Parathyroid adenoma (tissue), 2 donors: Measurements from ENCODE around the gene CREB3.

Source experiments
- H2AFZ ChIP-seq: fragments of 300-600 bp; sonication (generic); one replicate; pipeline ENCODE4 v1.7.0; 2017; ENCODE audit warnings: antibody characterized with exemption, mild to moderate bottlenecking
- H3K27ac ChIP-seq: fragments of 300-600 bp; sonication (generic); one replicate; pipeline ENCODE4 v1.7.0; 2017
- H3K27me3 ChIP-seq: fragments of 300-600 bp; sonication (generic); one replicate; pipeline ENCODE4 v1.7.0; 2017; ENCODE audit warnings: low read length; ENCODE audit not compliant: control insufficient read depth, insufficient read depth
- H3K36me3 ChIP-seq: fragments of 300-600 bp; sonication (generic); one replicate; pipeline ENCODE4 v1.7.0; 2017; ENCODE audit warnings: low read length; ENCODE audit not compliant: control insufficient read depth, insufficient read depth
- H3K4me1 ChIP-seq: fragments of 300-600 bp; sonication (generic); one replicate; pipeline ENCODE4 v1.7.0; 2017; ENCODE audit warnings: control low read depth
- H3K4me2 ChIP-seq: fragments of 300-600 bp; sonication (generic); one replicate; pipeline ENCODE4 v1.7.0; 2017; ENCODE audit warnings: low read length
- H3K4me3 ChIP-seq: fragments of 300-600 bp; sonication (generic); one replicate; pipeline ENCODE4 v1.7.0; 2017; ENCODE audit warnings: low read depth, low read length
- H3K79me2 ChIP-seq: fragments of 300-600 bp; sonication (generic); one replicate; pipeline ENCODE4 v1.7.0; 2017; ENCODE audit warnings: control low read depth
- H3K9ac ChIP-seq: fragments of 300-600 bp; sonication (generic); one replicate; pipeline ENCODE4 v1.7.0; 2017; ENCODE audit warnings: mild to moderate bottlenecking
- H3K9me3 ChIP-seq: fragments of 300-600 bp; sonication (generic); one replicate; pipeline ENCODE4 v1.7.0; 2017; ENCODE audit warnings: low read length; ENCODE audit not compliant: control insufficient read depth
- TF ChIP-seq, protein P1 (sequence below): fragments of 300-600 bp; sonication (generic); IDR thresholded peaks from one replicate; pipeline ENCODE4 v1.7.0; 2017; ENCODE audit warnings: antibody characterized with exemption, mild to moderate bottlenecking
- donor health status: primary hyperparathyroidism.

Gene CREB3

DNA sequence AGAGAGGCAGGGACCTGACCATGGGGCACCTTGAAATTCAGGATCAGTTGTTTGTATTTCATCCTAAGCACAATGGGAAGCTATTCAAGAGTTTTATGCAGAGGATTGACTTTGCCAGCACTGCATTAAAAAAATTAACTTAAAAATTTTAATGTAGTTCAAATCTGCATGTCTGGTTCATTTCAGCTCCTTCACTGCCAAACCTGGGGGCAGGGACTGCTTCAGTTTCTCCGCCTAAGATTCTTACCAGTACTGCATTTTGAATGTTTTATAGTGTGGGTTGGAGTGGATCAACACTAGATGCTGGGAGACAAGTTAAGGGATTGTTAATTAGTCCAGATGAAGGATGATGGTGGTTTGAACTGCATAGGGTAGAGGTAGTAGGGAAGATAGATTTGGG, 37.3 kb downstream of the CREB3 start:
- Histone ChIP-seq H3K4me2 (no peak overlapping the region), H3K79me2 (peaks cover 16% of the 10 kb centered on the region), H3K27me3 (no peaks in the 10 kb centered on the region), H3K27ac (no peak overlapping the region), H3K36me3 (no peaks in the 10 kb centered on the region), H2AFZ (no peak overlapping the region), H3K9me3 (no peaks in the 10 kb centered on the region), H3K9ac (no peak overlapping the region), H3K4me1 (peaks cover 2% of the 10 kb centered on the region), H3K4me3 (no peak overlapping the region)
- TF ChIP-seq, protein P1, sequence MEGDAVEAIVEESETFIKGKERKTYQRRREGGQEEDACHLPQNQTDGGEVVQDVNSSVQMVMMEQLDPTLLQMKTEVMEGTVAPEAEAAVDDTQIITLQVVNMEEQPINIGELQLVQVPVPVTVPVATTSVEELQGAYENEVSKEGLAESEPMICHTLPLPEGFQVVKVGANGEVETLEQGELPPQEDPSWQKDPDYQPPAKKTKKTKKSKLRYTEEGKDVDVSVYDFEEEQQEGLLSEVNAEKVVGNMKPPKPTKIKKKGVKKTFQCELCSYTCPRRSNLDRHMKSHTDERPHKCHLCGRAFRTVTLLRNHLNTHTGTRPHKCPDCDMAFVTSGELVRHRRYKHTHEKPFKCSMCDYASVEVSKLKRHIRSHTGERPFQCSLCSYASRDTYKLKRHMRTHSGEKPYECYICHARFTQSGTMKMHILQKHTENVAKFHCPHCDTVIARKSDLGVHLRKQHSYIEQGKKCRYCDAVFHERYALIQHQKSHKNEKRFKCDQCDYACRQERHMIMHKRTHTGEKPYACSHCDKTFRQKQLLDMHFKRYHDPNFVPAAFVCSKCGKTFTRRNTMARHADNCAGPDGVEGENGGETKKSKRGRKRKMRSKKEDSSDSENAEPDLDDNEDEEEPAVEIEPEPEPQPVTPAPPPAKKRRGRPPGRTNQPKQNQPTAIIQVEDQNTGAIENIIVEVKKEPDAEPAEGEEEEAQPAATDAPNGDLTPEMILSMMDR: no peak

DNA sequence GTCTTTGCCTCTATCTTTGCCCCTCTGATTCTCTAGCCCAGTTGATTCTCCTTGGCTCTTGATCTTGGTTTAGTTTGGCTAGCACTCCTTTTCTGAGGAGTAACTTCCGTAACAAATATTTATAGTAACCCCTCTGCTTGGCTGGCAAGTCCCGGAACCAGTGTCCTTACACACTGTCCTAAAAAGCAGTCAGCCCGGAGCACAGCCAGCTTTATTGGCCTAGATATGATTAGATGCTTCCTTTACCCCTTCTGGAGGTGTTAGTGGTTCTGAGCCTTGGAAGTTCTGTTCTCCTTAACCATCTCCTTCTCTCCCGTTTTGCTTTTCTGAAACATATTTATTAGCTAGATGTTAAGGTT, 38.6 kb downstream of the CREB3 start:
- no peak overlapping the region for H3K9ac ChIP-seq
- H3K27me3 ChIP-seq: no peaks in the 10 kb centered on the region

DNA sequence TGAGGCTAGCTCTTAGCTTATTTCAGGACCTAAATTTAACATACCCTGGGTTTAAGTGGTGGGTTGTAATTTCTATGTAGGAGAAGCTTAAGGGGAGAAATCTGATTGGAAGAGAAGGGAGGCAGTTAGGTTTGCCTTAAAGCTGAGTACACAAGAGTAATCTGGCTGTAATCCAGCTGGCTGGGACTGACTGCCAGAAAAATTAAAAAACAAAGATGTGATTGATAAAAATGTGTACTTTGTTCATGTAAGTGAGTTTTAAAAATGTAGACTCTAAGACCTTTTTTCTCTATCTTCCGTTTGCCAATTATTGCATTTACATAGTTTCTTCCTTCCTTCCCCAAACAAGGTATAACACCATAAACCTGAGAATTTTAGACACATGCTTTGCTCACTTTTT, 39.1 kb downstream of the CREB3 start:
- Histone ChIP-seq H3K4me2 (peak overlapping the region; percentile 32), H3K79me2 (peaks cover 16% of the 10 kb centered on the region), H3K9ac (no peak overlapping the region), H3K4me3 (no peak overlapping the region), H3K27me3 (no peaks in the 10 kb centered on the region), H3K9me3 (no peaks in the 10 kb centered on the region), H2AFZ (no peak overlapping the region), H3K27ac (peak overlapping the region; percentile 47), H3K36me3 (no peaks in the 10 kb centered on the region), H3K4me1 (peaks cover 2% of the 10 kb centered on the region)
- TF ChIP-seq, protein P1: no peak

More for the DNA sequence above, 38.6 kb downstream of the CREB3 start:
- H3K27ac ChIP-seq: peak overlapping the region; percentile 47
- peaks cover 2% of the 10 kb centered on the region for H3K4me1 ChIP-seq
- H3K4me2 ChIP-seq: peak overlapping the region; percentile 32
- H3K4me3 ChIP-seq: no peak overlapping the region
- peaks cover 16% of the 10 kb centered on the region for H3K79me2 ChIP-seq
- H2AFZ ChIP-seq: no peak overlapping the region
- H3K36me3 ChIP-seq: no peaks in the 10 kb centered on the region
- H3K9me3 ChIP-seq: no peaks in the 10 kb centered on the region
- TF ChIP-seq, protein P1: no peak

DNA sequence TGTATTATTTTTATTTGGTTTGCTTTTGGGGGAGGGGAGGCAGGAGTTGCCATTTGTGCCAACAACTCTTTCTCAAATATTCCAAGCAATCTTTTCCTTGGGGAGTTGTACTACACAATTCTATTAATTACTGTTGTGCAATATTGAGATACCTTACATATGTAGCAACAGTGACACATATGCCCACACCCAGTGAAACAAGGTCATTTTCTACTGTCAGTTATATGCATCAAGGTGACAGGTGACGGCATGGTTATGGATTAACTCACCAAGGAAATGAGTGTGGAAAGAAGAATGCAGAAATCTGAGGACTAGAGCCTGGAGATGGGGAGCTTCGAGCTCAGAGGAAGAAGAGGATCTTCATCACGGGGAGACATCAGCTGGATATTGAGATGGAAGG, 39.5 kb downstream of the CREB3 start:
- Histone ChIP-seq H3K4me1 (peaks cover 2% of the 10 kb centered on the region), H3K36me3 (no peaks in the 10 kb centered on the region), H3K9me3 (no peaks in the 10 kb centered on the region), H3K4me3 (no peak overlapping the region), H3K27me3 (no peaks in the 10 kb centered on the region), H3K79me2 (peaks cover 16% of the 10 kb centered on the region), H3K9ac (no peak overlapping the region), H3K27ac (no peak overlapping the region), H2AFZ (no peak overlapping the region), H3K4me2 (no peak overlapping the region)
- TF ChIP-seq, protein P1: no peak

DNA sequence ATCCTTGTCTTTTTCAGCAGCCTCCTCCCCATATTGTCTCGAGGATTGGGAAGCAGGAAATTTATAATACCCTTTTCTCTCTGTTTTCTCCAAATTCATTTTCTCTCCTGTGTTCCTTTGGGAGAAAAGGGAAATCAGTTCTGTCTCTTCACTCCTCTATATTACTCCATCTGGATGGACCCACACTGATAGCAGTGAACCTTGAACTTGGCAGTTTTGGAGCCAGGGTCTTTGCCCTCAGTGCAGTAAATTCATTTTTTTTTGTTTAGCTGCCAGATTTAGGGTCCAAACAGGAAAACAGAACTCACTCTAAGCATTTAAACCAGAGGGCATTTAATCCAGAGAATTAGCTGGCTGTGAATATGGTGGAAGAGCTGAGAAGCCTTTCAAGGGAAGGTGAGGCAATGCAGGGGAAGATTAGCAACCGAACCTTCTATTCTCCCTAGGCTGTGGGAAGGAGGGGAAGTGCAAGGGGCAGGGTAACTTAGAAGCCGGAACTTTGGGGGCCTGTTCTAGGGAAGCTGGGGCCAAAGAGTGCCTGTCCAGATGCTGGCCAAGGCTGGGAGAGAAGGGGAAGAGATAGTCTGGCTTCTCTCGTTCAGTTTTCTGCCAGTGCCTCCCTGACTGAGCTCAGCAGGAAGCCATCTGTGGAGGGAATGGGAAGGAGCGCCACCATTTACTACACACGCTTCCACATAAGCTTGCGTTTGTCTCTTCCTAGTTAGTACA, 42.6 kb downstream of the CREB3 start:
- no peaks in the 10 kb centered on the region for H3K9me3 ChIP-seq
- H3K27ac ChIP-seq: no peak overlapping the region
- H3K4me3 ChIP-seq: no peak overlapping the region
- peaks cover 2% of the 10 kb centered on the region for H3K4me1 ChIP-seq
- H3K9ac ChIP-seq: no peak overlapping the region
- no peak overlapping the region for H3K4me2 ChIP-seq
- H2AFZ ChIP-seq: peak overlapping the region; percentile 11
- H3K27me3 ChIP-seq: no peaks in the 10 kb centered on the region
- TF ChIP-seq, protein P1: no peak
- H3K36me3 ChIP-seq: no peaks in the 10 kb centered on the region
- H3K79me2 ChIP-seq: no peaks in the 10 kb centered on the region
